Activated CD4-positive, CD25-positive, alpha-beta regulatory T cell treated with anti-CD3 and anti-CD28 coated beads, Interleukin-2, amount 50 U/mL, for 72 hours (primary cell): ENCODE measurements around the gene FOXN3.

Experiments
- DNase-seq: peaks from one replicate; pipeline ENCODE4 v3.0.0; 2021

The FOXN3 gene

GRCh38 chr14:89407856-89408255 is 9.2 kb downstream of the FOXN3 start:
- no peak for DNase-seq

- no peak for DNase-seq
These were observed 10.1 kb downstream of the FOXN3 start for GRCh38 chr14:89406941-89407340.

GRCh38 chr14:89406361-89406760 is 10.7 kb downstream of the FOXN3 start:
- no peak for DNase-seq

GRCh38 chr14:89405712-89406111 is 11.3 kb downstream of the FOXN3 start:
- DNase-seq: no peak

- no peak for DNase-seq
These were observed 14.7 kb downstream of the FOXN3 start for GRCh38 chr14:89402363-89402762.

GRCh38 chr14:89401761-89402160 is 15.3 kb downstream of the FOXN3 start:
- DNase-seq: no peak

- DNase-seq: no peak
These were observed 15.8 kb downstream of the FOXN3 start for GRCh38 chr14:89401241-89401640.

- no peak for DNase-seq
These were observed 16.5 kb downstream of the FOXN3 start for GRCh38 chr14:89400529-89400928.

GRCh38 chr14:89399594-89400068 is 17.4 kb downstream of the FOXN3 start:
- no peak for DNase-seq

- no peak for DNase-seq
These were observed 17.9 kb downstream of the FOXN3 start for GRCh38 chr14:89399157-89399556.

GRCh38 chr14:89397569-89398230 is 19.3 kb downstream of the FOXN3 start:
- DNase-seq: no peak

- DNase-seq: no peak
These were observed 22.1 kb downstream of the FOXN3 start for GRCh38 chr14:89394972-89395371.

GRCh38 chr14:89393222-89393745 is 23.7 kb downstream of the FOXN3 start:
- DNase-seq: no peak

GRCh38 chr14:89392181-89392580 is 24.9 kb downstream of the FOXN3 start:
- no peak for DNase-seq

GRCh38 chr14:89391556-89391955 is 25.5 kb downstream of the FOXN3 start:
- DNase-seq: no peak

- no peak for DNase-seq
These were observed 25.9 kb downstream of the FOXN3 start for GRCh38 chr14:89391123-89391522.

- no peak for DNase-seq
These were observed 28.2 kb downstream of the FOXN3 start for GRCh38 chr14:89388853-89389252.

- DNase-seq: no peak
These were observed 28.9 kb downstream of the FOXN3 start for GRCh38 chr14:89387922-89388685.

GRCh38 chr14:89386212-89386886 is 30.7 kb downstream of the FOXN3 start:
- no peak for DNase-seq

- no peak for DNase-seq
These were observed 32.4 kb downstream of the FOXN3 start for GRCh38 chr14:89384636-89385035.

- no peak for DNase-seq
These were observed 33.0 kb downstream of the FOXN3 start for GRCh38 chr14:89384023-89384422.

- DNase-seq: no peak
These were observed 33.9 kb downstream of the FOXN3 start for GRCh38 chr14:89382901-89383845.
